ENCODE measurements around the gene C10orf120. TPM values are rescaled to one million over a fixed set of nuclear protein-coding genes. Genes with fewer than 3 reads are reported as not detected.

Gene C10orf120
- polyA plus RNA-seq, 2 of the 4 experiments (the other 2 are of a cell fraction) = not detected

DNA sequence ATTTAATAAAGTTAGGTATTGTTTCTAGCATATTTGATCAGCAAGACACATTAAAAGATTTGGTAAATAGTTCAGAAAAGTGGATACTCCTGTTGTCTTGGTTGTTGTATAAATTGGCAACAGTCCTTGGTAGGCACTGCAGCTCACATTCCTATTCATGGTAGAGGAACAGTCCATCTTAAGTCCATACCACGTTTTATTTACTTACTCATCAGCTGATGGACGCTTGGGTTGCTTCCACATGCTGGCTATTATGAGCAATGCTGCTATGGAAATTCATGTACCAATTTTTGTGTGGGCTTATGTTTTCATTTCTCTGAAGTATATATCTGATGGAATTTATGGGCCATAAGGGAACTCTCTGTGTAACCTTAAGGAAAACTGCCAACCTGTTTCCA lies 43.3 kb downstream of the C10orf120 start:
- Histone ChIP-seq H3K4me3 (no peak overlapping the region), H3K4me1 (no peaks in the 10 kb centered on the region), H3K9me3 (no peaks in the 10 kb centered on the region), H3K4me2 (no peak overlapping the region), H3K27ac (no peak overlapping the region)
- ChIA-PET CTCF (interaction anchor here (1.3 to 1.7 kb wide), 2 partner anchors 14 to 91 kb away, joined by 3 to 7 read pairs; no protein-coding TSS in a partner anchor), POLR2A (no interaction called here)
- FAIRE-seq (no peak), DNase-seq (ENCODE audit: low read depth in 1 of 2, low spot score in 1 of 2) (no peak), ATAC-seq (no peak)
- 9% methylated on average over 2 of the region's 2 CpGs for WGBS (ENCODE audit: missing lambda C conversion rate)
- TF ChIP-seq CHD2 (IDR thresholded peaks at IDR 0.05; ENCODE audit: low read length, partially characterized antibody) = no peak
- TF ChIP-seq, protein P1, sequence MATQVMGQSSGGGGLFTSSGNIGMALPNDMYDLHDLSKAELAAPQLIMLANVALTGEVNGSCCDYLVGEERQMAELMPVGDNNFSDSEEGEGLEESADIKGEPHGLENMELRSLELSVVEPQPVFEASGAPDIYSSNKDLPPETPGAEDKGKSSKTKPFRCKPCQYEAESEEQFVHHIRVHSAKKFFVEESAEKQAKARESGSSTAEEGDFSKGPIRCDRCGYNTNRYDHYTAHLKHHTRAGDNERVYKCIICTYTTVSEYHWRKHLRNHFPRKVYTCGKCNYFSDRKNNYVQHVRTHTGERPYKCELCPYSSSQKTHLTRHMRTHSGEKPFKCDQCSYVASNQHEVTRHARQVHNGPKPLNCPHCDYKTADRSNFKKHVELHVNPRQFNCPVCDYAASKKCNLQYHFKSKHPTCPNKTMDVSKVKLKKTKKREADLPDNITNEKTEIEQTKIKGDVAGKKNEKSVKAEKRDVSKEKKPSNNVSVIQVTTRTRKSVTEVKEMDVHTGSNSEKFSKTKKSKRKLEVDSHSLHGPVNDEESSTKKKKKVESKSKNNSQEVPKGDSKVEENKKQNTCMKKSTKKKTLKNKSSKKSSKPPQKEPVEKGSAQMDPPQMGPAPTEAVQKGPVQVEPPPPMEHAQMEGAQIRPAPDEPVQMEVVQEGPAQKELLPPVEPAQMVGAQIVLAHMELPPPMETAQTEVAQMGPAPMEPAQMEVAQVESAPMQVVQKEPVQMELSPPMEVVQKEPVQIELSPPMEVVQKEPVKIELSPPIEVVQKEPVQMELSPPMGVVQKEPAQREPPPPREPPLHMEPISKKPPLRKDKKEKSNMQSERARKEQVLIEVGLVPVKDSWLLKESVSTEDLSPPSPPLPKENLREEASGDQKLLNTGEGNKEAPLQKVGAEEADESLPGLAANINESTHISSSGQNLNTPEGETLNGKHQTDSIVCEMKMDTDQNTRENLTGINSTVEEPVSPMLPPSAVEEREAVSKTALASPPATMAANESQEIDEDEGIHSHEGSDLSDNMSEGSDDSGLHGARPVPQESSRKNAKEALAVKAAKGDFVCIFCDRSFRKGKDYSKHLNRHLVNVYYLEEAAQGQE (IDR thresholded peaks at IDR 0.05) = no peak
- TF ChIP-seq, protein P2, sequence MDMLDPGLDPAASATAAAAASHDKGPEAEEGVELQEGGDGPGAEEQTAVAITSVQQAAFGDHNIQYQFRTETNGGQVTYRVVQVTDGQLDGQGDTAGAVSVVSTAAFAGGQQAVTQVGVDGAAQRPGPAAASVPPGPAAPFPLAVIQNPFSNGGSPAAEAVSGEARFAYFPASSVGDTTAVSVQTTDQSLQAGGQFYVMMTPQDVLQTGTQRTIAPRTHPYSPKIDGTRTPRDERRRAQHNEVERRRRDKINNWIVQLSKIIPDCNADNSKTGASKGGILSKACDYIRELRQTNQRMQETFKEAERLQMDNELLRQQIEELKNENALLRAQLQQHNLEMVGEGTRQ (IDR thresholded peaks at IDR 0.05) = no peak
- no peak for TF ChIP-seq EHF (CRISPR knock-in tag; IDR thresholded peaks at IDR 0.05)
- TF ChIP-seq, protein P3, sequence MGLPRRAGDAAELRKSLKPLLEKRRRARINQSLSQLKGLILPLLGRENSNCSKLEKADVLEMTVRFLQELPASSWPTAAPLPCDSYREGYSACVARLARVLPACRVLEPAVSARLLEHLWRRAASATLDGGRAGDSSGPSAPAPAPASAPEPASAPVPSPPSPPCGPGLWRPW (IDR thresholded peaks at IDR 0.05) = no peak
- TF ChIP-seq, protein P4, sequence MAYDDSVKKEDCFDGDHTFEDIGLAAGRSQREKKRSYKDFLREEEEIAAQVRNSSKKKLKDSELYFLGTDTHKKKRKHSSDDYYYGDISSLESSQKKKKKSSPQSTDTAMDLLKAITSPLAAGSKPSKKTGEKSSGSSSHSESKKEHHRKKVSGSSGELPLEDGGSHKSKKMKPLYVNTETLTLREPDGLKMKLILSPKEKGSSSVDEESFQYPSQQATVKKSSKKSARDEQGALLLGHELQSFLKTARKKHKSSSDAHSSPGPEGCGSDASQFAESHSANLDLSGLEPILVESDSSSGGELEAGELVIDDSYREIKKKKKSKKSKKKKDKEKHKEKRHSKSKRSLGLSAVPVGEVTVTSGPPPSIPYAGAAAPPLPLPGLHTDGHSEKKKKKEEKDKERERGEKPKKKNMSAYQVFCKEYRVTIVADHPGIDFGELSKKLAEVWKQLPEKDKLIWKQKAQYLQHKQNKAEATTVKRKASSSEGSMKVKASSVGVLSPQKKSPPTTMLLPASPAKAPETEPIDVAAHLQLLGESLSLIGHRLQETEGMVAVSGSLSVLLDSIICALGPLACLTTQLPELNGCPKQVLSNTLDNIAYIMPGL (CRISPR knock-in tag; IDR thresholded peaks at IDR 0.05; ENCODE audit: borderline replicate concordance) = no peak
- TF ChIP-seq JUNB (IDR thresholded peaks at IDR 0.05) = no peak
- no peak for TF ChIP-seq KDM5A (IDR thresholded peaks at IDR 0.05)
- TF ChIP-seq TP53 (CRISPR knock-in tag; IDR thresholded peaks at IDR 0.05) = no peak
- no peak for TF ChIP-seq MAFK (IDR thresholded peaks at IDR 0.05; ENCODE audit: partially characterized antibody)
- TF ChIP-seq ESRRA (IDR thresholded peaks at IDR 0.05; ENCODE audit: borderline replicate concordance, low read length) = no peak
- TF ChIP-seq POLR2A (IDR thresholded peaks at IDR 0.05; ENCODE audit: low read length) = no peak
- no peak for TF ChIP-seq ZC3H11A (IDR thresholded peaks at IDR 0.05)
- TF ChIP-seq, protein P5, sequence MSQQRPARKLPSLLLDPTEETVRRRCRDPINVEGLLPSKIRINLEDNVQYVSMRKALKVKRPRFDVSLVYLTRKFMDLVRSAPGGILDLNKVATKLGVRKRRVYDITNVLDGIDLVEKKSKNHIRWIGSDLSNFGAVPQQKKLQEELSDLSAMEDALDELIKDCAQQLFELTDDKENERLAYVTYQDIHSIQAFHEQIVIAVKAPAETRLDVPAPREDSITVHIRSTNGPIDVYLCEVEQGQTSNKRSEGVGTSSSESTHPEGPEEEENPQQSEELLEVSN (IDR thresholded peaks at IDR 0.05; ENCODE audit: borderline replicate concordance, low read depth) = no peak
- TF ChIP-seq, protein P6, sequence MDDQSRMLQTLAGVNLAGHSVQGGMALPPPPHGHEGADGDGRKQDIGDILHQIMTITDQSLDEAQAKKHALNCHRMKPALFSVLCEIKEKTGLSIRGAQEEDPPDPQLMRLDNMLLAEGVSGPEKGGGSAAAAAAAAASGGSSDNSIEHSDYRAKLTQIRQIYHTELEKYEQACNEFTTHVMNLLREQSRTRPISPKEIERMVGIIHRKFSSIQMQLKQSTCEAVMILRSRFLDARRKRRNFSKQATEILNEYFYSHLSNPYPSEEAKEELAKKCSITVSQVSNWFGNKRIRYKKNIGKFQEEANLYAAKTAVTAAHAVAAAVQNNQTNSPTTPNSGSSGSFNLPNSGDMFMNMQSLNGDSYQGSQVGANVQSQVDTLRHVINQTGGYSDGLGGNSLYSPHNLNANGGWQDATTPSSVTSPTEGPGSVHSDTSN (IDR thresholded peaks at IDR 0.05) = no peak
- TF ChIP-seq CEBPB (IDR thresholded peaks at IDR 0.05) = no peak
- TF ChIP-seq, protein P7, sequence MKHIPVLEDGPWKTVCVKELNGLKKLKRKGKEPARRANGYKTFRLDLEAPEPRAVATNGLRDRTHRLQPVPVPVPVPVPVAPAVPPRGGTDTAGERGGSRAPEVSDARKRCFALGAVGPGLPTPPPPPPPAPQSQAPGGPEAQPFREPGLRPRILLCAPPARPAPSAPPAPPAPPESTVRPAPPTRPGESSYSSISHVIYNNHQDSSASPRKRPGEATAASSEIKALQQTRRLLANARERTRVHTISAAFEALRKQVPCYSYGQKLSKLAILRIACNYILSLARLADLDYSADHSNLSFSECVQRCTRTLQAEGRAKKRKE (CRISPR knock-in tag; IDR thresholded peaks at IDR 0.05; ENCODE audit: low read depth) = no peak

Data from A549 (cell line).